HepG2 (cell line): ENCODE results near the gene SAMD8. TPM values are rescaled to one million over a fixed set of nuclear protein-coding genes. Genes with fewer than 3 reads are reported as not detected.

Experiments used
- ATAC-seq: fragments of 200-7000 bp; cut with Tn5 transposase; 3 replicates; pipeline ENCODE4 v1.9.1; 2020; ENCODE audit warnings: mild to moderate bottlenecking, moderate library complexity
- BruUV-seq: library from RNA; stranded (reverse); fragments of 400-500 nt; replicated peaks from 2 replicates; lab custom pipeline; 2021; lab: Mats Ljungman, UMichigan
- CTCF ChIA-PET: fragments of 300-600 bp; formaldehyde crosslinking; extraction: SDS; loops from one replicate; lab custom pipeline; 2021; ENCODE audit warnings: low total read pairs, inconsistent platforms, low intra/inter-chr PET ratio; lab: Yijun Ruan, JAX
- POLR2A ChIA-PET: fragments of 350-600 bp; sonication (Branson Sonifier 250); formaldehyde crosslinking; loops from one replicate; lab custom pipeline; 2020; ENCODE audit warnings: antibody characterized with exemption, inconsistent platforms; lab: Yijun Ruan, JAX
- DNase-seq: peaks from one replicate; pipeline ENCODE4 v3.0.0-alpha.2; 2015; ENCODE audit warnings: low spot score
- FAIRE-seq: peaks from 3 replicates; lab custom pipeline; 2011; peaks lifted over from hg19 to GRCh38; lab: Jason Lieb, UNC
- H2AFZ ChIP-seq: one replicate; pipeline ENCODE4 v1.6.1; 2011; ENCODE audit warnings: low read length, inconsistent platforms
- H3K27ac ChIP-seq: fragments of 300-600 bp; 3 replicates; pipeline ENCODE4 v1.8.0; 2011; ENCODE audit warnings: mixed run types, mild to moderate bottlenecking, mixed read lengths, low read length, inconsistent platforms; ENCODE audit not compliant: insufficient read depth; ENCODE audit errors: extremely low read length
- H3K27me3 ChIP-seq, 2 experiments: fragments of 200-600 bp in 1 of 2; 2 replicates in 1 of 2; 3 replicates in 1 of 2; pipeline versions ENCODE4 v1.6.0 to v1.8.0; 2011; ENCODE audit warnings: low read length in 2 of 2, mild to moderate bottlenecking in 2 of 2, moderate library complexity in 2 of 2, inconsistent platforms in 1 of 2; ENCODE audit not compliant: insufficient read depth in 2 of 2, control insufficient read depth in 1 of 2
- H3K36me3 ChIP-seq, 2 experiments: fragments of 200-600 bp in 1 of 2; replicated peaks in 1 of 2; 2 replicates in 1 of 2; 3 replicates in 1 of 2; pipeline versions ENCODE4 v1.5.1 to v1.8.0; 2011; ENCODE audit warnings: low read length in 2 of 2, inconsistent platforms in 1 of 2; ENCODE audit not compliant: insufficient read depth in 2 of 2, control insufficient read depth in 1 of 2
- H3K4me1 ChIP-seq: 2 replicates; pipeline ENCODE4 v1.5.1; 2012; ENCODE audit warnings: low read length, inconsistent platforms; ENCODE audit not compliant: insufficient read depth
- H3K4me2 ChIP-seq: 2 replicates; pipeline ENCODE4 v1.6.0; 2011; ENCODE audit warnings: low read depth, low read length, inconsistent platforms
- H3K4me3 ChIP-seq, 3 experiments: fragments of 200-600 bp in 1 of 3; sonication (generic), shearing (Covaris generic) in 1 of 3; replicated peaks in 1 of 3; 2 replicates each; pipeline ENCODE4 v1.5.1; 2011 to 2016; ENCODE audit warnings: low read length in 3 of 3, inconsistent platforms in 2 of 3, low read depth in 2 of 3, mild to moderate bottlenecking in 2 of 3, control low read depth in 1 of 3, mixed read lengths in 1 of 3; ENCODE audit not compliant: insufficient read depth in 1 of 3
- H3K79me2 ChIP-seq: one replicate; pipeline ENCODE4 v1.6.1; 2011; ENCODE audit warnings: low read length, inconsistent platforms; ENCODE audit not compliant: insufficient read depth
- H3K9ac ChIP-seq: 2 replicates; pipeline ENCODE4 v1.6.0; 2011; ENCODE audit warnings: mild to moderate bottlenecking, low read depth, low read length, inconsistent platforms; ENCODE audit not compliant: insufficient read depth
- H3K9me3 ChIP-seq: 2 replicates; pipeline ENCODE4 v1.5.1; 2012; ENCODE audit warnings: mild to moderate bottlenecking, low read length
- H4K20me1 ChIP-seq: 2 replicates; pipeline ENCODE4 v1.6.0; 2011; ENCODE audit warnings: inconsistent platforms, mild to moderate bottlenecking, low read length, moderate library complexity; ENCODE audit not compliant: insufficient read depth
- BATF2 ChIP-seq: sonication (generic); formaldehyde crosslinking; IDR thresholded peaks from 2 replicates; pipeline ENCODE4 v1.8.0; 2022; ENCODE audit warnings: mild to moderate bottlenecking, missing genetic modification reagents, moderate library complexity
- HHEX ChIP-seq: IDR thresholded peaks from 2 replicates; pipeline ENCODE4 v1.6.1; 2016; ENCODE audit warnings: control low read depth
- HIVEP1 ChIP-seq: sonication (generic); formaldehyde crosslinking; IDR thresholded peaks from 2 replicates; pipeline ENCODE4 v1.4.0; 2020; ENCODE audit warnings: mild to moderate bottlenecking, missing genetic modification reagents
- PITX1 ChIP-seq: sonication (generic); formaldehyde crosslinking; IDR thresholded peaks from 2 replicates; pipeline ENCODE4 v1.5.1; 2020; ENCODE audit warnings: mild to moderate bottlenecking, missing genetic modification reagents
- SKI ChIP-seq: fragments of 450-650 bp; IDR thresholded peaks from one replicate; pipeline ENCODE4 v1.6.1; 2018; ENCODE audit warnings: mild to moderate bottlenecking; ENCODE audit not compliant: partially characterized antibody
- SOX5 ChIP-seq: IDR thresholded peaks from 2 replicates; pipeline ENCODE4 v1.6.1; 2016; ENCODE audit warnings: borderline replicate concordance
- ZBTB46 ChIP-seq: sonication (generic); formaldehyde crosslinking; IDR thresholded peaks from 2 replicates; pipeline ENCODE4 v1.4.0; 2020; ENCODE audit warnings: mild to moderate bottlenecking, missing genetic modification reagents, borderline replicate concordance
- ZNF382 ChIP-seq: sonication (generic); formaldehyde crosslinking; IDR thresholded peaks from 2 replicates; pipeline ENCODE4 v1.5.0; 2020; ENCODE audit warnings: missing genetic modification reagents, mild to moderate bottlenecking, borderline replicate concordance
- ZNF619 ChIP-seq: sonication (generic); formaldehyde crosslinking; IDR thresholded peaks from 2 replicates; pipeline ENCODE4 v1.4.0; 2020; ENCODE audit warnings: mild to moderate bottlenecking, missing genetic modification reagents
- ZNF704 ChIP-seq: sonication (generic); formaldehyde crosslinking; IDR thresholded peaks from 2 replicates; pipeline ENCODE4 v1.8.1; 2023; ENCODE audit warnings: mild to moderate bottlenecking, inconsistent platforms, moderate library complexity, missing genetic modification reagents, borderline replicate concordance
- ZNF749 ChIP-seq: sonication (generic); formaldehyde crosslinking; IDR thresholded peaks from 2 replicates; pipeline ENCODE4 v1.8.0; 2022; ENCODE audit warnings: mild to moderate bottlenecking, missing genetic modification reagents, moderate library complexity, borderline replicate concordance
- WGBS: methylation state at CpG from one replicate; pipeline ENCODE4 v1.1.6; 2017; ENCODE audit warnings: low lambda C conversion rate; 5-methylcytosine and 5-hydroxymethylcytosine counted together
- in situ Hi-C: cut with HindIII; loops from 2 replicates; pipeline ENCODE4 v1.10.0; 2017; ENCODE audit warnings: low pct_unique_long_range_greater_than_20kb; ENCODE audit not compliant: extremely low pct_ligation_motif_present
- intact Hi-C: fragments of 100-400 bp; cut with micrococcal nuclease; formaldehyde crosslinking; loops from one replicate; pipeline ENCODE4 v1.10.0; 2022; ENCODE audit not compliant: unreplicated experiment
- polyA plus RNA-seq, 8 experiments: library from polyadenylated mRNA; depleted of rRNA in 3 of 8; stranded (reverse) in 7 of 8; unstranded in 1 of 8; fragments of >200 nt; fragmentation: Illumina TruSeq in 4 of 8; extraction: Trizol in 4 of 8; gene quantifications; 2 replicates each; pipeline versions ENCODE4 v1.2.1 to v1.2.3, GENCODE V29; 2011 to 2016; ENCODE audit warnings: low read depth in 4 of 8, missing spikeins in 1 of 8, mixed read lengths in 1 of 8; ENCODE audit not compliant: insufficient read depth in 1 of 8
- total RNA-seq, 5 experiments: library from RNA; depleted of rRNA; stranded (reverse); fragments of >200 nt; fragmentation: Illumina TruSeq; extraction: Trizol; gene quantifications; 2 replicates each; pipeline ENCODE4 v1.2.3, GENCODE V29; 2016; ENCODE audit warnings: low read depth in 1 of 5
- TF ChIP-seq, protein P1 (sequence below): sonication (generic); formaldehyde crosslinking; IDR thresholded peaks from 2 replicates; pipeline ENCODE4 v1.5.0; 2020; ENCODE audit warnings: missing genetic modification reagents
- TF ChIP-seq, protein P2 (sequence below): conservative IDR thresholded peaks from 2 replicates; pipeline ENCODE4 v1.6.1; 2018; ENCODE audit warnings: missing genetic modification reagents

SAMD8 gene
- total and polyA plus RNA-seq, 2 of the 13 experiments (the other 11 are each of a cell fraction or from before 2014, with no cell fraction given) = 10.4 to 13.2 TPM

GRCh38 chr10:75066271-75066670 is 45.2 kb upstream of the SAMD8 start:
- H3K4me2 ChIP-seq = no peak overlapping the region
- H3K9me3 ChIP-seq = no peaks in the 10 kb centered on the region
- H2AFZ ChIP-seq = no peak overlapping the region
- intact Hi-C loops = no loop called here
- no peaks in the 10 kb centered on the region for H4K20me1 ChIP-seq
- no peak for ATAC-seq
- CTCF ChIA-PET = no interaction called here
- 42% methylated on average over 5 of the region's 5 CpGs for WGBS
- H3K79me2 ChIP-seq = no peaks in the 10 kb centered on the region
- peaks cover 12% of the 10 kb centered on the region for H3K4me1 ChIP-seq
- no peak for TF ChIP-seq HIVEP1
- no peak for TF ChIP-seq HHEX (CRISPR knock-in tag)
- TF ChIP-seq ZNF619 (CRISPR knock-in tag) = no peak
- no peak for TF ChIP-seq BATF2
- TF ChIP-seq, protein P1, sequence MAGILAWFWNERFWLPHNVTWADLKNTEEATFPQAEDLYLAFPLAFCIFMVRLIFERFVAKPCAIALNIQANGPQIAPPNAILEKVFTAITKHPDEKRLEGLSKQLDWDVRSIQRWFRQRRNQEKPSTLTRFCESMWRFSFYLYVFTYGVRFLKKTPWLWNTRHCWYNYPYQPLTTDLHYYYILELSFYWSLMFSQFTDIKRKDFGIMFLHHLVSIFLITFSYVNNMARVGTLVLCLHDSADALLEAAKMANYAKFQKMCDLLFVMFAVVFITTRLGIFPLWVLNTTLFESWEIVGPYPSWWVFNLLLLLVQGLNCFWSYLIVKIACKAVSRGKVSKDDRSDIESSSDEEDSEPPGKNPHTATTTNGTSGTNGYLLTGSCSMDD (CRISPR knock-in tag) = no peak
- FAIRE-seq = no peak
- H3K27ac ChIP-seq = no peak overlapping the region
- no peaks in the 10 kb centered on the region for H3K36me3 ChIP-seq
- DNase-seq = no peak
- in situ Hi-C loops = no loop called here
- no peak overlapping the region for H3K4me3 ChIP-seq
- POLR2A ChIA-PET = no interaction called here
- peaks cover 0 to 20% of the 10 kb centered on the region in 2 experiments; a peak in 3 of 5 replicates for H3K27me3 ChIP-seq
- BruUV-seq = no TSS peak
- no peak overlapping the region for H3K9ac ChIP-seq

DNA sequence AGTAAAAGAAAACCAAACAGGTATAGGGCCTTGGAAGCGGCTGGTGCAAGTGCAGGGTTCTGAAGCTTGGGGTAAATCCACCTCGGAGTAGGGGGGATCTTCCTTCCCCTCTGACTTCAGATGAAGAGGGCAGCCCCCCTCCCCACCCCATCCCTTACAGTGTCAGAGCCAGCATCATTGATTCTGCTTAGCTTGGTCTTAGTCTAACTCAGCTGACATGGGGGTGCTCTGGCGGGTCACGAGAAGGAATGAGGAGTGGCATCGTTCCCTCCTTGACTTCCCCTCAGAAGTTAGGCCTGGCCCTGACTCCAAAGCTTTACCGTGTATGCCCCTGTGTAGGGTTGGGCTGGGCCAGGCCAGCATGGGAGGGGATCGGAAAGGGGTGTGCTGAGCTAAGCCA is 44.2 kb upstream of the SAMD8 start:
- H3K79me2 ChIP-seq = no peaks in the 10 kb centered on the region
- no peaks in the 10 kb centered on the region for H3K9me3 ChIP-seq
- in situ Hi-C loops (no loop called here), intact Hi-C loops (no loop called here)
- peaks cover 0 to 27% of the 10 kb centered on the region in 2 experiments; a peak in 2 of 5 replicates for H3K27me3 ChIP-seq
- no peak overlapping the region for H3K4me2 ChIP-seq
- H3K27ac ChIP-seq = no peak overlapping the region
- CTCF ChIA-PET = no interaction called here
- no peak for ATAC-seq
- 64% methylated on average over 5 of the region's 7 CpGs for WGBS
- BruUV-seq = no TSS peak
- no peaks in the 10 kb centered on the region for H3K36me3 ChIP-seq
- DNase-seq = no peak
- peaks cover 13% of the 10 kb centered on the region for H3K4me1 ChIP-seq
- POLR2A ChIA-PET = no interaction called here
- no peak overlapping the region for H3K4me3 ChIP-seq
- no peak overlapping the region for H2AFZ ChIP-seq
- H4K20me1 ChIP-seq = no peaks in the 10 kb centered on the region
- H3K9ac ChIP-seq = no peak overlapping the region
- no peak for FAIRE-seq
- TF ChIP-seq ZBTB46 (CRISPR knock-in tag) (no peak), ZNF382 (no peak), PITX1 (CRISPR knock-in tag) (no peak), ZNF749 (CRISPR knock-in tag) (no peak), SOX5 (CRISPR knock-in tag) (no peak), ZNF704 (CRISPR knock-in tag) (no peak), SKI (no peak)
- TF ChIP-seq, protein P2, sequence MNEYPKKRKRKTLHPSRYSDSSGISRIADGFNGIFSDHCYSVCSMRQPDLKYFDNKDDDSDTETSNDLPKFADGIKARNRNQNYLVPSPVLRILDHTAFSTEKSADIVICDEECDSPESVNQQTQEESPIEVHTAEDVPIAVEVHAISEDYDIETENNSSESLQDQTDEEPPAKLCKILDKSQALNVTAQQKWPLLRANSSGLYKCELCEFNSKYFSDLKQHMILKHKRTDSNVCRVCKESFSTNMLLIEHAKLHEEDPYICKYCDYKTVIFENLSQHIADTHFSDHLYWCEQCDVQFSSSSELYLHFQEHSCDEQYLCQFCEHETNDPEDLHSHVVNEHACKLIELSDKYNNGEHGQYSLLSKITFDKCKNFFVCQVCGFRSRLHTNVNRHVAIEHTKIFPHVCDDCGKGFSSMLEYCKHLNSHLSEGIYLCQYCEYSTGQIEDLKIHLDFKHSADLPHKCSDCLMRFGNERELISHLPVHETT (CRISPR knock-in tag) = no peak
